ENCODE data around the gene CCNB2. TPM values are rescaled to one million over a fixed set of nuclear protein-coding genes. Genes with fewer than 3 reads are reported as not detected.
"Not testable (repeated sequence)": the region's sequence is repeated elsewhere in the genome, so short reads cannot be mapped to it uniquely, and the experiment has no call there.

Gene CCNB2
- total and polyA plus RNA-seq, 2 donors = 19.5 to 75.1 TPM

DNA sequence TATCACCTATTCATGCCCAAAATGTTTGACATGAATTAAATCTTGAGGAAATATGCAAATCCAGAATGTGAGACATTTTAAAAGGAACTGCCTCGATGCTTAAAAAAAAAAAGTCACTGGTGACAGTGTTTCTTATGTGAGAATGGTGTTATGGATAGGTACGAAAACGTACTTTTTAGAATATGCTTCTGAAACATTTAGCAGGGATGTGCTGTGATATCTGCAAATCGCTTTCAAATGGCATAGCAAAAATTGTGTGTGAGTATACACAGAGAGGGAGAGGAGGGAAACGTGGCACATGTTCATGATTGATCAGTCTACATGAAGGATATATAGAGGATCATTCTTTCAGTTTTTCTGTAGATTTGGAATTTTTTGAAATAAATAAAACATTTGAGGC is 16.0 kb downstream of the CCNB2 start:
- no peaks in the 10 kb centered on the region for H3K9me3 ChIP-seq (ENCODE audit: control insufficient read depth in 2 of 2, insufficient read depth in 1 of 2, low read length in 1 of 2)
- H3K27me3 ChIP-seq (ENCODE audit: control insufficient read depth in 2 of 2, insufficient read depth in 1 of 2, low read length in 1 of 2) = no peaks in the 10 kb centered on the region
- no peak for DNase-seq (ENCODE audit: low read depth in 6 of 9, low spot score in 9 of 9)
- no peak overlapping the region for H3K27ac ChIP-seq (ENCODE audit: low read depth in 1 of 2, low read length in 1 of 2)
- no peak overlapping the region for H3K4me3 ChIP-seq (ENCODE audit: low read length in 2 of 2)
- peaks cover 63 to 83% of the 10 kb centered on the region in 2 donors for H3K36me3 ChIP-seq (ENCODE audit: control insufficient read depth in 2 of 2, insufficient read depth in 2 of 2, low read length in 1 of 2)
- H3K4me1 ChIP-seq (ENCODE audit: control insufficient read depth in 2 of 2, insufficient read depth in 2 of 2, low read length in 2 of 2) = no peaks in the 10 kb centered on the region
- 97% methylated on average over 5 of the region's 5 CpGs for WGBS

DNA sequence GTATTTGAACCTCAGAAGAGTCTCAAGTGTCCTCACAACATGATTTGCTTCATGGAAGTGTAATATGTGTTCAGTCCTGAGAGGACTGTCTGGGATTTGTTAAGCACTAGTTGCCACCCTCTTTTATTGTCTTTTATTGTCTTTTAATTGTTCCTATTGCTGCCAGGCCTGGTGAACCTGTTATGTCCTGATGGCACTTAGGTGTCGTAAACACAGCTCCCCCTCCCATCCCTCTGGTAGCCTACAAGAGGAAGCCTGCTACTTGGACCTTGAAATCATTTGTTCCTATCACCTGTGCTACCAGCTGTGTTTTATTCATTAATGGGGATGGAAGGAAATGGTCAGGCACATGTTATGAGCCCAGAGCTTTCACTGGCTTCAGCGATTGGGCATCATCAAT is 19.3 kb downstream of the CCNB2 start:
- Histone ChIP-seq H3K9me3 (ENCODE audit: control insufficient read depth in 2 of 2, insufficient read depth in 1 of 2, low read length in 1 of 2) (peaks cover 0 to 2% of the 10 kb centered on the region in 2 donors), H3K27me3 (ENCODE audit: control insufficient read depth in 2 of 2, insufficient read depth in 1 of 2, low read length in 1 of 2) (no peaks in the 10 kb centered on the region), H3K36me3 (ENCODE audit: control insufficient read depth in 2 of 2, insufficient read depth in 2 of 2, low read length in 1 of 2) (peaks cover 40 to 71% of the 10 kb centered on the region in 2 donors), H3K4me3 (ENCODE audit: low read length in 2 of 2) (no peak overlapping the region), H3K4me1 (ENCODE audit: control insufficient read depth in 2 of 2, insufficient read depth in 2 of 2, low read length in 2 of 2) (no peaks in the 10 kb centered on the region), H3K27ac (ENCODE audit: low read depth in 1 of 2, low read length in 1 of 2) (no peak overlapping the region)
- WGBS = 96% methylated on average over 2 of the region's 2 CpGs
- no peak for DNase-seq (ENCODE audit: low read depth in 6 of 9, low spot score in 9 of 9)

DNA sequence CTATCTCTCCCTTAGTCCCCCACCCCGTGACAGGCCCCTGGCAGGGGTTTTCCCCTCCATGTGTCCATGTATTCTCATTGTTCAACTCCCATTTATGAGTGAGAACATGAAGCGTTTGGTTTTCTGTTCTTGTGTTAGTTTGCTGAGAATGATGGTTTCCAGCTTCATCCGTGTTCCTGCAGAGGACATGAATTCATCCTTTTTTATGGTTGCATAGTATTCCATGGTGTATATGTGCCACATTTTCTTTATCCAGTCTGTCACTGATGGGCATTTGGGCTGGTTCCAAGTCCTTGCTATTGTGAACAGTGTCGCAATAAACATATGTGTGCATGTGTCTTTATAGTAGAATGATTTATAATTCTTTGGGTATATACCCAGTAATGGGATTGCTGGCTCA is 20.7 kb downstream of the CCNB2 start:
- not testable (repeated sequence) for H3K9me3 ChIP-seq (ENCODE audit: control insufficient read depth in 2 of 2, insufficient read depth in 1 of 2, low read length in 1 of 2); H3K27me3 ChIP-seq (ENCODE audit: control insufficient read depth in 2 of 2, insufficient read depth in 1 of 2, low read length in 1 of 2); H3K4me1 ChIP-seq (ENCODE audit: control insufficient read depth in 2 of 2, insufficient read depth in 2 of 2, low read length in 2 of 2); DNase-seq (ENCODE audit: low read depth in 6 of 9, low spot score in 9 of 9); H3K4me3 ChIP-seq (ENCODE audit: low read length in 2 of 2); H3K27ac ChIP-seq (ENCODE audit: low read depth in 1 of 2, low read length in 1 of 2)
- H3K36me3 ChIP-seq (ENCODE audit: control insufficient read depth in 2 of 2, insufficient read depth in 2 of 2, low read length in 1 of 2) = peaks cover 40 to 68% of the 10 kb centered on the region in 2 donors
- 95% methylated on average over 4 of the region's 4 CpGs for WGBS

DNA sequence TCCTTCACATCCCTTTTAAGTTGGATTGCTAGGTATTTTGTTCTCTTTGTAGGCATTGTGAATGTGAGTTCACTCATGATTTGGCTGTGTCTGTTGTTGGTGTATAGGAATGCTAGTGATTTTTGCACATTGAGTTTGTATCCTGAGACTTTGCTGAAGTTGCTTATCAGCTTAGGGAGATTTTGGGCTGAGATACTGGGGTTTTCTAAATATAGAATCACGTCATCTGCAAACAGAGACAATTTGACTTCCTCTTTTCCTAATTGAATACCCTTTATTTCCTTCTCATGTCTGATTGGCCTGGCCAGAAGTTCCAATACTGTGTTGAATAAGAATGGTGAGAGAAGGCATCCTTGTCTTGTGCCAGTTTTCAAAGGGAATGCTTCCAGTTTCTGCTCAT is 22.3 kb downstream of the CCNB2 start:
- H3K27ac ChIP-seq (ENCODE audit: low read depth in 1 of 2, low read length in 1 of 2); H3K4me1 ChIP-seq (ENCODE audit: control insufficient read depth in 2 of 2, insufficient read depth in 2 of 2, low read length in 2 of 2); DNase-seq (ENCODE audit: low read depth in 6 of 9, low spot score in 9 of 9); H3K27me3 ChIP-seq (ENCODE audit: control insufficient read depth in 2 of 2, insufficient read depth in 1 of 2, low read length in 1 of 2); H3K9me3 ChIP-seq (ENCODE audit: control insufficient read depth in 2 of 2, insufficient read depth in 1 of 2, low read length in 1 of 2); H3K4me3 ChIP-seq (ENCODE audit: low read length in 2 of 2): not testable (repeated sequence)
- WGBS = 92% methylated on average over 1 of the region's 1 CpG
- H3K36me3 ChIP-seq (ENCODE audit: control insufficient read depth in 2 of 2, insufficient read depth in 2 of 2, low read length in 1 of 2) = peaks cover 54 to 75% of the 10 kb centered on the region in 2 donors

DNA sequence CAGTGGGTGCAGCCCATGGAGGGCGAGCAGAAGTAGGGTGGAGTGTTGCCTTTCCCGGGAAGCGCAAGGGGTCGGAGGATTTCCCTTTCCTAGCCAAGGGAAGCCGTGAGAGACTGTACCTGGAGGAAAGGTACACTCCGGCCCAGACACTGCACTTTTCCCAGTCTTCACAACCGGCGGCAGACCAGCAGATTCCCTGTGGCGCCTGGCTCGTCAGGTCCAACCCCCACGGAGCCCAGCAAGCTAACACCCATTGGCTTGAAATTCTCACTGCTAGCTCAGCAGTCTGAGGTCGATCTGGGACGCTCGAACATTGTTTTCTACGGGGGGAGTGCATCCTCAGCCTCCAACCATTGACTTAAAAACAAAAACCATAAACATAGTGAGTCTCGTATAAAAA is 26.5 kb downstream of the CCNB2 start:
- no peak overlapping the region for H3K27ac ChIP-seq (ENCODE audit: low read depth in 1 of 2, low read length in 1 of 2)
- H3K4me3 ChIP-seq (ENCODE audit: low read length in 2 of 2) = no peak overlapping the region
- 98% methylated on average over 16 of the region's 16 CpGs for WGBS
- H3K36me3 ChIP-seq (ENCODE audit: control insufficient read depth in 2 of 2, insufficient read depth in 2 of 2, low read length in 1 of 2) = peaks cover 40 to 78% of the 10 kb centered on the region in 2 donors
- H3K4me1 ChIP-seq (ENCODE audit: control insufficient read depth in 2 of 2, insufficient read depth in 2 of 2, low read length in 2 of 2) = no peaks in the 10 kb centered on the region
- H3K9me3 ChIP-seq (ENCODE audit: control insufficient read depth in 2 of 2, insufficient read depth in 1 of 2, low read length in 1 of 2) = peaks cover 0 to 5% of the 10 kb centered on the region in 2 donors
- DNase-seq (ENCODE audit: low read depth in 6 of 9, low spot score in 9 of 9) = no peak
- no peaks in the 10 kb centered on the region for H3K27me3 ChIP-seq (ENCODE audit: control insufficient read depth in 2 of 2, insufficient read depth in 1 of 2, low read length in 1 of 2)

DNA sequence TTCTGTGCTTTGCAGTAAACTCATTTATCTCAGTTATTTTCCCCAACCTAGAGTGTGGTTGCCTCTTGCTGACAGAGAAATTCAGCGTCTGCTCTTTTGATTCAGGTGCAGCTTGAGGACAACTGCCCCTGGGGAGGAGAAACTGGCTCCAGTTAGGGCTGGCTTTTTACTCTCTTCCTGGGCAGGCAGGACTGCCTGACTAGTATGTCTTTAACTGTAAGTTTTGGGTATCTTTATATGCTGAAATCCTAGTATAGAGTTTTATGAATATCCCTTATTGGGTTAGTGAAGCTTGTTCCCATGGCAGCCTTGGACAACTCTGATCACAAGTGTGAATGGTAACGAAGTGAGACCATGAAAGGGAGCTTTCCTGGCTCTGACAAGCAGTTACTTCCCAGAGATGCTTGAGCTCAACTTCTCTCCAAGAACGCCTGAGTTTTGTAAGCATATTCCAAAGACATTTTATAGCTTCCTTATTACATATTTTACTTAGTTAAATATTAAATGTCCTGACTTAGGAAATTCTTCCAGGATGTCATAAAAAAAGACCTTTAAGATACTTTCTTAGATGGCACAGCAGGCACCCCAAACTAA is 27.1 kb downstream of the CCNB2 start:
- peaks cover 40 to 78% of the 10 kb centered on the region in 2 donors for H3K36me3 ChIP-seq (ENCODE audit: control insufficient read depth in 2 of 2, insufficient read depth in 2 of 2, low read length in 1 of 2)
- no peaks in the 10 kb centered on the region for H3K27me3 ChIP-seq (ENCODE audit: control insufficient read depth in 2 of 2, insufficient read depth in 1 of 2, low read length in 1 of 2)
- WGBS = 96% methylated on average over 3 of the region's 3 CpGs
- no peak overlapping the region for H3K4me3 ChIP-seq (ENCODE audit: low read length in 2 of 2)
- no peaks in the 10 kb centered on the region for H3K4me1 ChIP-seq (ENCODE audit: control insufficient read depth in 2 of 2, insufficient read depth in 2 of 2, low read length in 2 of 2)
- no peak overlapping the region for H3K27ac ChIP-seq (ENCODE audit: low read depth in 1 of 2, low read length in 1 of 2)
- H3K9me3 ChIP-seq (ENCODE audit: control insufficient read depth in 2 of 2, insufficient read depth in 1 of 2, low read length in 1 of 2) = peaks cover 0 to 5% of the 10 kb centered on the region in 2 donors
- no peak for DNase-seq (ENCODE audit: low read depth in 6 of 9, low spot score in 9 of 9)

DNA sequence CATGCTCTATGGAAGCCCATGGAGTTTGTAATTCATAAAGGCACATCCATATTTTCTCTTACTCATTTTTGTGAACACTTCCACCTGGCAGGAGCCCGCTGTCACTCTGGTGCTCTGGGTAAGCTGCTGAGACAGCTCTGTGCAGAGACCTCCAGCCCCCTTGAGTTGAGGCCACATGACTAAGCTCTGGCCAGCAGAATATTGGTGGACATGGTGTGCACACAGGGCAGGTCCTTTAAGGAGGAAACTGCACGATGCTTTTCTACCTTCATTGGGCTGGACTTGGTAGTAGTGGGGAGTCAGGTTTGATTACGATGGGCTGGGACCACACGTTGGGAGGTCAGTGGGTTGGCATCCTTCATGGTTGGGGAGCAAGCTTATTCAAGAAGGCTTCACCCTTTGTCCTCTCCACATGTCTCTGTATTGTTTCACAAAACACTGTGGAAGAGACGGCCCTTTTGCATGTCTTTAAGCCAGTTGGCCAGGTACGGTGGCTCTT is 29.0 kb downstream of the CCNB2 start:
- no peak overlapping the region for H3K27ac ChIP-seq (ENCODE audit: low read depth in 1 of 2, low read length in 1 of 2)
- WGBS = 99% methylated on average over 6 of the region's 6 CpGs
- H3K27me3 ChIP-seq (ENCODE audit: control insufficient read depth in 2 of 2, insufficient read depth in 1 of 2, low read length in 1 of 2) = no peaks in the 10 kb centered on the region
- H3K36me3 ChIP-seq (ENCODE audit: control insufficient read depth in 2 of 2, insufficient read depth in 2 of 2, low read length in 1 of 2) = peaks cover 54 to 81% of the 10 kb centered on the region in 2 donors
- H3K4me3 ChIP-seq (ENCODE audit: low read length in 2 of 2) = no peak overlapping the region
- no peak for DNase-seq (ENCODE audit: low read depth in 6 of 9, low spot score in 9 of 9)
- no peaks in the 10 kb centered on the region for H3K4me1 ChIP-seq (ENCODE audit: control insufficient read depth in 2 of 2, insufficient read depth in 2 of 2, low read length in 2 of 2)
- H3K9me3 ChIP-seq (ENCODE audit: control insufficient read depth in 2 of 2, insufficient read depth in 1 of 2, low read length in 1 of 2) = peaks cover 0 to 4% of the 10 kb centered on the region in 2 donors

DNA sequence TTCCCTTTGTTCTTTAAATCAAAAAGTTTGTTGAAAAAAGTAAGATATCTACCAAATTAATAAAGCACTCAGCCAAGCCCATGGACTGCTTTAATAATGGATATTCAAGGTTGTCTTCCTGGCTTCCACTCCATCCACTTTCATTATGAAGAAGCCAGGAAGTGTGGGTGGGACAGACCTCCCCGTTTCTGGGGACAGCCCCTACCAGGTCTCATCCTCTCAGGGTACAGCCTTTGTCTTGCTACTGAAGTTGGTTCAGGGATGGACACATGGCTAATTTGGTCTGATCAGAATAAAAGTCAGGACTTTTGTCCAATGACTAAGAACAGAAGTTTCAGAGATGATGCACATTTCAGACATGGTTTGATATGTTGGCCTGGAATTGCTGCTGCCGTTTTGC is 32.6 kb downstream of the CCNB2 start:
- Histone ChIP-seq H3K9me3 (ENCODE audit: control insufficient read depth in 2 of 2, insufficient read depth in 1 of 2, low read length in 1 of 2) (no peaks in the 10 kb centered on the region), H3K4me3 (ENCODE audit: low read length in 2 of 2) (no peak overlapping the region), H3K27me3 (ENCODE audit: control insufficient read depth in 2 of 2, insufficient read depth in 1 of 2, low read length in 1 of 2) (no peaks in the 10 kb centered on the region), H3K4me1 (ENCODE audit: control insufficient read depth in 2 of 2, insufficient read depth in 2 of 2, low read length in 2 of 2) (no peaks in the 10 kb centered on the region), H3K36me3 (ENCODE audit: control insufficient read depth in 2 of 2, insufficient read depth in 2 of 2, low read length in 1 of 2) (peaks cover 54 to 79% of the 10 kb centered on the region in 2 donors), H3K27ac (ENCODE audit: low read depth in 1 of 2, low read length in 1 of 2) (no peak overlapping the region)
- DNase-seq (ENCODE audit: low read depth in 6 of 9, low spot score in 9 of 9) = no peak
- 93% methylated on average over 2 of the region's 2 CpGs for WGBS

DNA sequence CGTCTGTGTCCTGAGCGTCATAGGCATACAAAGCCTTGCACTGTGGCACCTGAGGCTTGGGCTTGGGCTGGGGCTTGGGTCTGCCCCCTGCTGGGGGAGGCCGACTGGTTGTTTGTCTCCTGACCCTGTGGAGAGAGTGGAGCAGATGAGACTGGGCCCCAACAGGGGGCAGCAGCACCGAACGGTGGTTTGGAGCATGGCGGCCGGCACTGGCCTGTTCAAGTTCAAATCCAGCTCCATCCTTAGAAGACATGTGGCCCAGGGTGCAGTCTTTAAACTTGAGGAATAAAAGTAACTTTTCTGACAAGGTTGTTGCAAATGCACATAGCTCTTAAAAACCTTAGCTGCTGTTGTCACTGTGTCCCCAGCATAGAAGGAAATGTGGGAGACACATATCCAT is 33.3 kb downstream of the CCNB2 start:
- DNase-seq (ENCODE audit: low read depth in 6 of 9, low spot score in 9 of 9) = peak in 5 of 9 donors; percentile 7 to 54 (median 17)
- H3K4me3 ChIP-seq (ENCODE audit: low read length in 2 of 2) = no peak overlapping the region
- H3K36me3 ChIP-seq (ENCODE audit: control insufficient read depth in 2 of 2, insufficient read depth in 2 of 2, low read length in 1 of 2) = peaks cover 57 to 77% of the 10 kb centered on the region in 2 donors
- WGBS = 85% methylated on average over 7 of the region's 7 CpGs
- no peaks in the 10 kb centered on the region for H3K27me3 ChIP-seq (ENCODE audit: control insufficient read depth in 2 of 2, insufficient read depth in 1 of 2, low read length in 1 of 2)
- no peak overlapping the region for H3K27ac ChIP-seq (ENCODE audit: low read depth in 1 of 2, low read length in 1 of 2)
- H3K4me1 ChIP-seq (ENCODE audit: control insufficient read depth in 2 of 2, insufficient read depth in 2 of 2, low read length in 2 of 2) = no peaks in the 10 kb centered on the region
- H3K9me3 ChIP-seq (ENCODE audit: control insufficient read depth in 2 of 2, insufficient read depth in 1 of 2, low read length in 1 of 2) = no peaks in the 10 kb centered on the region
